Hepatocyte (in vitro differentiated cells): ENCODE data around the gene KIF1C. TPM values are rescaled to one million over a fixed set of nuclear protein-coding genes. Genes with fewer than 3 reads are reported as not detected.

Experiments used
- DNase-seq: peaks from one replicate; pipeline ENCODE4 v3.0.0-alpha.2; 2016; ENCODE audit warnings: low spot score
- H2AFZ ChIP-seq: fragments of 200-600 bp; sonication (generic); 2 replicates; pipeline ENCODE4 v1.6.0; 2016; ENCODE audit warnings: antibody characterized with exemption, mild to moderate bottlenecking
- H3K27ac ChIP-seq: fragments of 200-600 bp; sonication (generic); 2 replicates; pipeline ENCODE4 v1.5.1; 2016; ENCODE audit warnings: mild to moderate bottlenecking
- H3K27me3 ChIP-seq: fragments of 200-600 bp; sonication (generic); 2 replicates; pipeline ENCODE4 v1.6.1; 2016
- H3K36me3 ChIP-seq: fragments of 200-600 bp; sonication (generic); replicated peaks from 2 replicates; pipeline ENCODE4 v1.5.1; 2016; ENCODE audit warnings: low read depth; ENCODE audit not compliant: insufficient read depth
- H3K4me1 ChIP-seq: fragments of 200-600 bp; sonication (generic); 2 replicates; pipeline ENCODE4 v1.5.1; 2016; ENCODE audit warnings: mild to moderate bottlenecking, moderate library complexity; ENCODE audit not compliant: insufficient read depth
- H3K4me2 ChIP-seq: fragments of 200-600 bp; sonication (generic); 2 replicates; pipeline ENCODE4 v1.6.0; 2016
- H3K4me3 ChIP-seq: fragments of 200-600 bp; sonication (generic); 2 replicates; pipeline ENCODE4 v1.5.1; 2016; ENCODE audit warnings: mild to moderate bottlenecking
- H3K79me2 ChIP-seq: fragments of 200-600 bp; sonication (generic); 2 replicates; pipeline ENCODE4 v1.6.0; 2017; ENCODE audit warnings: mild to moderate bottlenecking
- H3K9me2 ChIP-seq: fragments of 200-600 bp; sonication (generic); replicated peaks from 2 replicates; pipeline ENCODE4 v1.6.0; 2017; ENCODE audit warnings: mild to moderate bottlenecking; ENCODE audit not compliant: insufficient read depth
- H3K9me3 ChIP-seq: fragments of 200-600 bp; sonication (generic); 2 replicates; pipeline ENCODE4 v1.5.1; 2016; ENCODE audit warnings: low read depth, mild to moderate bottlenecking
- H4K20me1 ChIP-seq: fragments of 200-600 bp; sonication (generic); 2 replicates; pipeline ENCODE4 v1.6.0; 2016; ENCODE audit warnings: mild to moderate bottlenecking; ENCODE audit not compliant: insufficient read depth, poor library complexity, severe bottlenecking
- CTCF ChIP-seq: fragments of 200-600 bp; sonication (generic); IDR thresholded peaks from 2 replicates; pipeline ENCODE4 v1.5.1; 2016; ENCODE audit warnings: antibody characterized with exemption, mild to moderate bottlenecking; ENCODE audit not compliant: poor library complexity
- EZH2 ChIP-seq: fragments of 200-600 bp; sonication (generic); IDR thresholded peaks from 2 replicates; pipeline ENCODE4 v1.6.1; 2016; ENCODE audit warnings: antibody characterized with exemption, mild to moderate bottlenecking, borderline replicate concordance
- EZH2phosphoT487 ChIP-seq: fragments of 200-600 bp; sonication (generic); IDR thresholded peaks from one replicate; pipeline ENCODE4 v1.6.1; 2018; ENCODE audit warnings: antibody characterized with exemption, mild to moderate bottlenecking, low read depth, moderate library complexity; ENCODE audit not compliant: unreplicated experiment, severe bottlenecking
- WGBS: methylation state at CpG from one replicate; pipeline ENCODE4 v1.1.6; 2016; ENCODE audit warnings: low lambda C conversion rate; ENCODE audit errors: missing lambda C conversion rate; 5-methylcytosine and 5-hydroxymethylcytosine counted together
- polyA plus RNA-seq: library from polyadenylated mRNA; unstranded; fragments of >200 nt; fragmentation: Nextera tagmentation; extraction: Ambion mirVana; gene quantifications from 2 replicates; pipeline ENCODE4 v1.2.1, GENCODE V29; 2016
- total RNA-seq: library from RNA; depleted of rRNA; stranded (reverse); fragments of >200 nt; gene quantifications from 2 replicates; pipeline ENCODE4 v1.2.3, GENCODE V29; 2014

Gene KIF1C
- total and polyA plus RNA-seq, 2 experiments from 2014 or later = 59.4 to 75.9 TPM

GRCh38 chr17:5045496-5045895 is 47.7 kb downstream of the KIF1C start:
- Histone ChIP-seq H4K20me1 (no peaks in the 10 kb centered on the region), H3K79me2 (no peaks in the 10 kb centered on the region), H3K27ac (no peak overlapping the region), H3K4me3 (no peak overlapping the region), H3K4me1 (peaks cover 9% of the 10 kb centered on the region), H3K9me2 (no peaks in the 10 kb centered on the region), H3K9me3 (no peaks in the 10 kb centered on the region), H3K36me3 (no peaks in the 10 kb centered on the region), H2AFZ (no peak overlapping the region), H3K27me3 (no peaks in the 10 kb centered on the region), H3K4me2 (no peak overlapping the region)
- no peak for DNase-seq
- TF ChIP-seq CTCF = no peak
- no peak for TF ChIP-seq EZH2phosphoT487
- no peak for TF ChIP-seq EZH2
- WGBS = 69% methylated on average over 6 of the region's 6 CpGs

- Histone ChIP-seq H3K79me2 (no peaks in the 10 kb centered on the region), H2AFZ (no peak overlapping the region), H3K36me3 (no peaks in the 10 kb centered on the region), H4K20me1 (no peaks in the 10 kb centered on the region), H3K4me1 (peaks cover 9% of the 10 kb centered on the region), H3K4me3 (no peak overlapping the region), H3K9me3 (no peaks in the 10 kb centered on the region), H3K9me2 (no peaks in the 10 kb centered on the region), H3K4me2 (no peak overlapping the region), H3K27me3 (no peaks in the 10 kb centered on the region), H3K27ac (no peak overlapping the region)
- TF ChIP-seq EZH2phosphoT487 (no peak), CTCF (no peak), EZH2 (no peak)
- 77% methylated on average over 2 of the region's 2 CpGs for WGBS
- no peak for DNase-seq
These were observed 49.7 kb downstream of the KIF1C start for GRCh38 chr17:5047446-5047845.

- H3K27me3 ChIP-seq = no peaks in the 10 kb centered on the region
- WGBS = 65% methylated on average over 5 of the region's 5 CpGs
- no peaks in the 10 kb centered on the region for H3K36me3 ChIP-seq
- no peak overlapping the region for H3K4me3 ChIP-seq
- no peaks in the 10 kb centered on the region for H3K9me3 ChIP-seq
- H3K79me2 ChIP-seq = no peaks in the 10 kb centered on the region
- no peaks in the 10 kb centered on the region for H3K9me2 ChIP-seq
- H3K27ac ChIP-seq = peak overlapping the region; percentile 56
- H4K20me1 ChIP-seq = no peaks in the 10 kb centered on the region
- H2AFZ ChIP-seq = no peak overlapping the region
- H3K4me2 ChIP-seq = no peak overlapping the region
- no peak for DNase-seq
- TF ChIP-seq CTCF (no peak), EZH2 (no peak), EZH2phosphoT487 (no peak)
- peaks cover 9% of the 10 kb centered on the region for H3K4me1 ChIP-seq
These were observed 51.6 kb downstream of the KIF1C start for GRCh38 chr17:5049314-5049841.
